SW 1271 (cell line): ENCODE results near the gene SSC5D.
"Not testable (repeated sequence)": the region's sequence is repeated elsewhere in the genome, so short reads cannot be mapped to it uniquely, and the experiment has no call there.

ENCODE experiments used
- DNase-seq, 2 experiments: peaks; one replicate each; lab custom pipeline; 2025; lab: John Stamatoyannopoulos, UW

Gene SSC5D

GRCh38 chr19:55486971-55487923 lies 989 bp upstream of the SSC5D start:
- no peak for DNase-seq

GRCh38 chr19:55488986-55489710 lies 912 bp downstream of the SSC5D start:
- DNase-seq, result no peak

GRCh38 chr19:55489711-55490477 lies 1.7 kb downstream of the SSC5D start:
- DNase-seq, result no peak

GRCh38 chr19:55490478-55491432 lies 2.5 kb downstream of the SSC5D start:
- DNase-seq, result no peak

GRCh38 chr19:55491546-55492360 lies 3.5 kb downstream of the SSC5D start:
- no peak for DNase-seq

GRCh38 chr19:55492362-55492944 lies 4.2 kb downstream of the SSC5D start:
- no peak for DNase-seq

GRCh38 chr19:55493052-55493644 lies 4.9 kb downstream of the SSC5D start:
- no peak for DNase-seq

- no peak for DNase-seq
These were observed 5.5 kb downstream of the SSC5D start for GRCh38 chr19:55493645-55494171.

- no peak for DNase-seq
These were observed 6.0 kb downstream of the SSC5D start for GRCh38 chr19:55494172-55494761.

GRCh38 chr19:55495646-55496349 lies 7.6 kb downstream of the SSC5D start:
- no peak for DNase-seq

- DNase-seq, result not testable (repeated sequence)
These were observed 8.6 kb downstream of the SSC5D start for GRCh38 chr19:55496820-55497219.

- no peak for DNase-seq
These were observed 9.5 kb downstream of the SSC5D start for GRCh38 chr19:55497763-55498162.

GRCh38 chr19:55498246-55498840 lies 10.1 kb downstream of the SSC5D start:
- DNase-seq, result no peak

- DNase-seq, result no peak
These were observed 12.2 kb downstream of the SSC5D start for GRCh38 chr19:55500368-55500952.

GRCh38 chr19:55502197-55502952 lies 14.1 kb downstream of the SSC5D start:
- no peak for DNase-seq

- no peak for DNase-seq
These were observed 14.9 kb downstream of the SSC5D start for GRCh38 chr19:55503157-55503501.
